DMS114 treated with DMSO at 0.1 percent for 48 hours (cell line): Measurements from ENCODE around the gene CFAP61.
"Not testable (repeated sequence)": the region's sequence is repeated elsewhere in the genome, so short reads cannot be mapped to it uniquely, and the experiment has no call there.

Experiments used
- DNase-seq: peaks from one replicate; lab custom pipeline; 2025; ENCODE audit not compliant: unreplicated experiment; lab: John Stamatoyannopoulos, UW

Gene CFAP61

GRCh38 chr20:20085071-20085470 lies 32.7 kb downstream of the CFAP61 start:
- no peak for DNase-seq

- DNase-seq: no peak
Observed at GRCh38 chr20:20085812-20086211, 33.5 kb downstream of the CFAP61 start.

- DNase-seq: no peak
Observed at GRCh38 chr20:20089018-20089417, 36.7 kb downstream of the CFAP61 start.

- no peak for DNase-seq
Observed at GRCh38 chr20:20089939-20090338, 37.6 kb downstream of the CFAP61 start.

GRCh38 chr20:20092827-20093226 lies 40.5 kb downstream of the CFAP61 start:
- no peak for DNase-seq

GRCh38 chr20:20094410-20094809 lies 42.1 kb downstream of the CFAP61 start:
- DNase-seq: no peak

GRCh38 chr20:20095114-20095872 lies 43.0 kb downstream of the CFAP61 start:
- no peak for DNase-seq

GRCh38 chr20:20096421-20096820 lies 44.1 kb downstream of the CFAP61 start:
- no peak for DNase-seq

- DNase-seq: no peak
Observed at GRCh38 chr20:20100881-20101280, 48.5 kb downstream of the CFAP61 start.

- DNase-seq: no peak
Observed at GRCh38 chr20:20102163-20102562, 49.8 kb downstream of the CFAP61 start.

GRCh38 chr20:20102716-20103258 lies 50.5 kb downstream of the CFAP61 start:
- no peak for DNase-seq

- DNase-seq: no peak
Observed at GRCh38 chr20:20103486-20103885, 51.2 kb downstream of the CFAP61 start.

- DNase-seq: not testable (repeated sequence)
Observed at GRCh38 chr20:20123187-20123586, 70.9 kb downstream of the CFAP61 start.

GRCh38 chr20:20130399-20130798 lies 78.1 kb downstream of the CFAP61 start:
- peak; percentile 10 for DNase-seq

- no peak for DNase-seq
Observed at GRCh38 chr20:20134941-20135575, 82.7 kb downstream of the CFAP61 start.

GRCh38 chr20:20136313-20136712 lies 84.0 kb downstream of the CFAP61 start:
- no peak for DNase-seq

- no peak for DNase-seq
Observed at GRCh38 chr20:20137851-20138250, 85.5 kb downstream of the CFAP61 start.

- DNase-seq: no peak
Observed at GRCh38 chr20:20138301-20139064, 86.2 kb downstream of the CFAP61 start.

GRCh38 chr20:20139403-20139802 lies 87.1 kb downstream of the CFAP61 start:
- DNase-seq: no peak

GRCh38 chr20:20143165-20143564 lies 90.8 kb downstream of the CFAP61 start:
- no peak for DNase-seq

- no peak for DNase-seq
Observed at GRCh38 chr20:20143646-20144045, 91.3 kb downstream of the CFAP61 start.

- no peak for DNase-seq
Observed at GRCh38 chr20:20148779-20149178, 96.4 kb downstream of the CFAP61 start.
